SU-DHL-6 (cell line): Measurements from ENCODE around the gene DRAXIN.

ENCODE experiments used
- H2AFZ ChIP-seq: fragments of 200-600 bp; sonication (generic); 2 replicates; pipeline ENCODE4 v1.6.1; 2014; ENCODE audit warnings: low read depth, mild to moderate bottlenecking, moderate library complexity, mixed read lengths, antibody characterized with exemption, low read length; ENCODE audit not compliant: severe bottlenecking
- H3F3A ChIP-seq: fragments of 200-600 bp; shearing (Covaris generic); 2 replicates; pipeline ENCODE4 v1.6.0; 2016; ENCODE audit warnings: antibody characterized with exemption, mild to moderate bottlenecking; ENCODE audit not compliant: insufficient read depth
- H3K27ac ChIP-seq: fragments of 200-600 bp; sonication (generic); 2 replicates; pipeline ENCODE4 v1.5.1; 2016; ENCODE audit warnings: low read depth, mild to moderate bottlenecking, low read length, moderate library complexity, mixed read lengths
- H3K27me3 ChIP-seq: fragments of 200-600 bp; sonication (generic), shearing (Covaris generic); 2 replicates; pipeline ENCODE4 v1.6.0; 2014; ENCODE audit warnings: mild to moderate bottlenecking, low read length
- H3K36me3 ChIP-seq: fragments of 200-600 bp; sonication (generic); 2 replicates; pipeline ENCODE4 v1.6.1; 2014; ENCODE audit warnings: mild to moderate bottlenecking, low read length, mixed read lengths
- H3K4me2 ChIP-seq: fragments of 300-600, 200-600 bp; shearing (Covaris generic), sonication (generic); 2 replicates; pipeline ENCODE4 v1.6.0; 2014; ENCODE audit warnings: low read length, low read depth, mild to moderate bottlenecking; ENCODE audit not compliant: poor library complexity, severe bottlenecking
- H3K4me3 ChIP-seq: fragments of 200-600 bp; sonication (generic); 2 replicates; pipeline ENCODE4 v1.5.1; 2014; ENCODE audit warnings: antibody characterized with exemption, low read length, mild to moderate bottlenecking, mixed read lengths; ENCODE audit not compliant: insufficient read depth, poor library complexity, severe bottlenecking
- H3K79me2 ChIP-seq: fragments of 200-600 bp; sonication (generic); 2 replicates; pipeline ENCODE4 v1.6.1; 2014; ENCODE audit warnings: mild to moderate bottlenecking, low read length, moderate library complexity; ENCODE audit not compliant: insufficient read depth
- H3K9ac ChIP-seq: fragments of 200-600 bp; sonication (generic); 2 replicates; pipeline ENCODE4 v1.7.0; 2014; ENCODE audit warnings: mild to moderate bottlenecking, low read length
- H3K9me2 ChIP-seq: fragments of 200-600 bp; sonication (generic); replicated peaks from 2 replicates; pipeline ENCODE4 v1.6.1; 2014; ENCODE audit warnings: low read length; ENCODE audit not compliant: insufficient read depth
- H3K9me3 ChIP-seq: fragments of 200-600 bp; sonication (generic); 2 replicates; pipeline ENCODE4 v1.6.1; 2014; ENCODE audit warnings: low read length, mixed read lengths; ENCODE audit not compliant: insufficient read depth
- H4K20me1 ChIP-seq: fragments of 200-600 bp; sonication (generic); 2 replicates; pipeline ENCODE4 v1.6.1; 2014; ENCODE audit warnings: low read depth, mild to moderate bottlenecking, antibody characterized with exemption, low read length, moderate library complexity, mixed read lengths
- EZH2phosphoT487 ChIP-seq: fragments of 200-600 bp; sonication (generic), shearing (Covaris generic); conservative IDR thresholded peaks from 2 replicates; pipeline ENCODE4 v1.6.1; 2018; ENCODE audit warnings: mild to moderate bottlenecking, antibody characterized with exemption, low read length, moderate library complexity, mixed read lengths
- TF ChIP-seq, protein P1 (sequence below): fragments of 200-600 bp; sonication (generic); IDR thresholded peaks from one replicate; pipeline ENCODE4 v1.5.1; 2017; ENCODE audit warnings: antibody characterized with exemption, mild to moderate bottlenecking, low read length, moderate library complexity; ENCODE audit not compliant: insufficient read depth, poor library complexity, severe bottlenecking

DRAXIN gene

DNA sequence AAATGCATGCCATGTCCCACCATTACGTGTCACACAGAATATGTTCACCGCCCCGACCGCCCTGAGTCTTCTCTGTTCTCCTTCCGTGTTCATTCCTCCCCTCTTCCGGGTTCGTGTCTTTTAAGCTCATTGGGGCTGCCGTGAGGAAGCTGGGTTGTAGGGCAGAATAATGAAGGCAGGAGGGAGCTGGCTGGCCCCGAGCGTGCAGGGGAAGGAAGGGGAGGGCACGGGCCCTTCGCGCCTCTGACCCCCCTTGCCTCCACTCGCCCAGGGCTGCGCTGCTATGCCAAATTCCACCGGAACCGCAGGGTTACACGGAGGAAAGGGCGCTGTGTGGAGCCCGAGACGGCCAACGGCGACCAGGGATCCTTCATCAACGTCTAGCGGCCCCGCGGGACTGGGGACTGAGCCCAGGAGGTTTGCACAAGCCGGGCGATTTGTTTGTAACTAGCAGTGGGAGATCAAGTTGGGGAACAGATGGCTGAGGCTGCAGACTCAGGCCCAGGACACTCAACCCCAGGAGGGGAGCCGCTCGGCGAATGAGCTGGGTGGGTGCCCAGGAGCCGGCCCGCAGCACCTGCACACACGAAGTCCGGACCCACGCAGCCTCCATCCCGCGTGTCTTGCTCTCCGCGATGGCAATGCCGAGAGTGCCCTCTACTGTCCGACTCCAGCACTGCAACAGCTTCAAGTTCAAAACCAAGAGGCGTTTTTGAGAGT is 28.0 kb downstream of the DRAXIN start:
- Histone ChIP-seq H3K9ac (peak overlapping the region; percentile 37), H3K4me3 (peak overlapping the region; percentile 9)

DNA sequence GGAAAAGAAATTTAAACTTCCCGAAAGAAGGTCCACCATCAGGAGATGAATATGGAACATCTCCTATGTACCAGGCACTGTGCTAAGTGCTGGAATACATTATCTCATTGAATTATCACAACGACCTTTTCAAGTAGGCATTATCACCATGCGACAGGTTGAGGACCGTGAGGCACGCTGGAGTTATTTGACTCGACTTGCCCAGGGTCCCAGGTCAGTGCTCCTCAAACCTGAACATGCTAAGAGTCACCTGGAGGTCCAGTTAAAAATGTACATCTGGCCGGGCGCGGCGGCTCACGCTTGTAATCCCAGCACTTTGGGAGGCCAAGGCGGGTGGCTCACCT is 28.5 kb downstream of the DRAXIN start:
- Histone ChIP-seq H3K79me2 (no peaks in the 10 kb centered on the region), H2AFZ (peak overlapping the region; percentile 69), H3K9ac (no peak overlapping the region), H3K4me3 (no peak overlapping the region), H3F3A (no peaks in the 10 kb centered on the region), H3K9me3 (no peaks in the 10 kb centered on the region), H3K27ac (no peak overlapping the region), H3K36me3 (no peaks in the 10 kb centered on the region), H3K27me3 (no peaks in the 10 kb centered on the region), H3K4me2 (peak overlapping the region; percentile 46), H3K9me2 (no peaks in the 10 kb centered on the region), H4K20me1 (no peaks in the 10 kb centered on the region)
- no peak for TF ChIP-seq EZH2phosphoT487
- TF ChIP-seq, protein P1, sequence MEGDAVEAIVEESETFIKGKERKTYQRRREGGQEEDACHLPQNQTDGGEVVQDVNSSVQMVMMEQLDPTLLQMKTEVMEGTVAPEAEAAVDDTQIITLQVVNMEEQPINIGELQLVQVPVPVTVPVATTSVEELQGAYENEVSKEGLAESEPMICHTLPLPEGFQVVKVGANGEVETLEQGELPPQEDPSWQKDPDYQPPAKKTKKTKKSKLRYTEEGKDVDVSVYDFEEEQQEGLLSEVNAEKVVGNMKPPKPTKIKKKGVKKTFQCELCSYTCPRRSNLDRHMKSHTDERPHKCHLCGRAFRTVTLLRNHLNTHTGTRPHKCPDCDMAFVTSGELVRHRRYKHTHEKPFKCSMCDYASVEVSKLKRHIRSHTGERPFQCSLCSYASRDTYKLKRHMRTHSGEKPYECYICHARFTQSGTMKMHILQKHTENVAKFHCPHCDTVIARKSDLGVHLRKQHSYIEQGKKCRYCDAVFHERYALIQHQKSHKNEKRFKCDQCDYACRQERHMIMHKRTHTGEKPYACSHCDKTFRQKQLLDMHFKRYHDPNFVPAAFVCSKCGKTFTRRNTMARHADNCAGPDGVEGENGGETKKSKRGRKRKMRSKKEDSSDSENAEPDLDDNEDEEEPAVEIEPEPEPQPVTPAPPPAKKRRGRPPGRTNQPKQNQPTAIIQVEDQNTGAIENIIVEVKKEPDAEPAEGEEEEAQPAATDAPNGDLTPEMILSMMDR: no peak

More for the DNA sequence above, 28.0 kb downstream of the DRAXIN start:
- Histone ChIP-seq H3K36me3 (no peaks in the 10 kb centered on the region), H3K4me2 (peak overlapping the region; percentile 46), H3K9me2 (no peaks in the 10 kb centered on the region), H2AFZ (peak overlapping the region; percentile 69), H3F3A (no peaks in the 10 kb centered on the region), H3K27ac (no peak overlapping the region), H3K79me2 (no peaks in the 10 kb centered on the region), H3K27me3 (no peaks in the 10 kb centered on the region), H4K20me1 (no peaks in the 10 kb centered on the region), H3K9me3 (no peaks in the 10 kb centered on the region)
- TF ChIP-seq EZH2phosphoT487: no peak
- TF ChIP-seq, protein P1: peak; percentile 97

DNA sequence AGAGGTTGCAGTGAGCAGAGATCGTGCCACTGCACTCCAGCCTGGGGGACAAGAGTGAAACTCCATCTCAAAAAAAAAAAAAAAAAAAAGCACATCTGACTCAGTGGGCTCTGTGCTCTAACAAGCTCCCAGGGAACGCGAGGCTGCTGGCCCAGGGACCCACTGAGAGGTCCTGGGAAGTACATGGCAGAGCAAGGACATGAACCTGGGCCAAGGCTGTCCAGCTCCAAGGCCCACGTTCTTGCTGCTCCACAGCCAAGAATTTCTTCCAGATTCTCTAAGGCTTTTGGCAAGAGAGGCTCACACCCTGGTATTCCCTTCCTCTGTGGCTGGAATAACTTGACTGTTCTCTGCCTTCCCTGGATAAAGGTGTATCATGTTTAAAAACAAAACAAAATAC is 29.0 kb downstream of the DRAXIN start:
- no peak overlapping the region for H3K27ac ChIP-seq
- no peak overlapping the region for H2AFZ ChIP-seq
- H3K4me3 ChIP-seq: no peak overlapping the region
- no peaks in the 10 kb centered on the region for H3K9me2 ChIP-seq
- no peaks in the 10 kb centered on the region for H3K36me3 ChIP-seq
- no peaks in the 10 kb centered on the region for H3K79me2 ChIP-seq
- H3F3A ChIP-seq: no peaks in the 10 kb centered on the region
- H3K4me2 ChIP-seq: no peak overlapping the region
- no peaks in the 10 kb centered on the region for H3K9me3 ChIP-seq
- TF ChIP-seq EZH2phosphoT487: no peak
- TF ChIP-seq, protein P1: no peak
- no peak overlapping the region for H3K9ac ChIP-seq
- no peaks in the 10 kb centered on the region for H3K27me3 ChIP-seq
- H4K20me1 ChIP-seq: no peaks in the 10 kb centered on the region
